G401.6 (cell line): ENCODE measurements around the gene CPXM1.
"Not testable (repeated sequence)": the region's sequence is repeated elsewhere in the genome, so short reads cannot be mapped to it uniquely, and the experiment has no call there.

Experiments used
- FAIRE-seq: peaks from 2 replicates; lab custom pipeline; 2012; peaks lifted over from hg19 to GRCh38; lab: Jason Lieb, UNC

Gene CPXM1

GRCh38 chr20:2820896-2821869 is 20.8 kb upstream of the CPXM1 start:
- FAIRE-seq: no peak

GRCh38 chr20:2820084-2820895 is 19.9 kb upstream of the CPXM1 start:
- FAIRE-seq: no peak

- no peak for FAIRE-seq
Measured at GRCh38 chr20:2817891-2818595, 17.6 kb upstream of the CPXM1 start.

GRCh38 chr20:2817341-2817726 is 16.9 kb upstream of the CPXM1 start:
- FAIRE-seq: no peak

GRCh38 chr20:2816583-2817340 is 16.3 kb upstream of the CPXM1 start:
- no peak for FAIRE-seq

GRCh38 chr20:2816030-2816582 is 15.7 kb upstream of the CPXM1 start, which contains the start of gene TMEM239:
TMEM239 (plus strand) TSS chr20:2816364; CDS start chr20:2816555, 191 bp downstream.
- no peak for FAIRE-seq

- no peak for FAIRE-seq
Measured at GRCh38 chr20:2815242-2815900, 14.9 kb upstream of the CPXM1 start.

- FAIRE-seq: no peak
Measured at GRCh38 chr20:2814587-2815051, 14.2 kb upstream of the CPXM1 start, which contains the start of gene C20orf141. C20orf141 (plus strand) TSS chr20:2814987; CDS start chr20:2815185, 198 bp downstream.

- no peak for FAIRE-seq
Measured at GRCh38 chr20:2814076-2814475, 13.6 kb upstream of the CPXM1 start.

GRCh38 chr20:2812189-2812588 is 11.8 kb upstream of the CPXM1 start:
- no peak for FAIRE-seq

- no peak for FAIRE-seq
Measured at GRCh38 chr20:2809690-2810089, 9.3 kb upstream of the CPXM1 start.

GRCh38 chr20:2807929-2808328 is 7.5 kb upstream of the CPXM1 start:
- not testable (repeated sequence) for FAIRE-seq

GRCh38 chr20:2807019-2807418 is 6.6 kb upstream of the CPXM1 start:
- FAIRE-seq: no peak

- no peak for FAIRE-seq
Measured at GRCh38 chr20:2806351-2806701, 5.9 kb upstream of the CPXM1 start.

GRCh38 chr20:2805689-2806350 is 5.4 kb upstream of the CPXM1 start:
- no peak for FAIRE-seq

- no peak for FAIRE-seq
Measured at GRCh38 chr20:2804852-2805688, 4.6 kb upstream of the CPXM1 start.

- no peak for FAIRE-seq
Measured at GRCh38 chr20:2804041-2804828, 3.8 kb upstream of the CPXM1 start.

- FAIRE-seq: no peak
Measured at GRCh38 chr20:2801286-2801728, 880 bp upstream of the CPXM1 start.
